ENCODE results near the gene FYTTD1. TPM values are rescaled to one million over a fixed set of nuclear protein-coding genes. Genes with fewer than 3 reads are reported as not detected.

Gene FYTTD1
- total and polyA plus RNA-seq, 2 of the 4 experiments (the other 2 are of a cell fraction) = 20.4 to 50.2 TPM

- no peak for TF ChIP-seq MAZ (IDR thresholded peaks at IDR 0.05; ENCODE audit: borderline replicate concordance, low read depth, low read length)
- no peak for TF ChIP-seq BHLHE40 (IDR thresholded peaks at IDR 0.05; ENCODE audit: low read depth, low read length)
- TF ChIP-seq NFE2L2 (IDR thresholded peaks at IDR 0.05; ENCODE audit: low read depth, low read length) = no peak
- no peak for TF ChIP-seq SMC3 (IDR thresholded peaks at IDR 0.05; ENCODE audit: low read depth, low read length)
- no peak for TF ChIP-seq RFX5 (IDR thresholded peaks at IDR 0.05; ENCODE audit: low read depth, low read length)
- no peak for TF ChIP-seq CEBPB (IDR thresholded peaks at IDR 0.05; ENCODE audit: low read depth, low read length)
- no peak for TF ChIP-seq MAFK (IDR thresholded peaks at IDR 0.05; ENCODE audit: low read depth, low read length)
- no peak for TF ChIP-seq CTCF (conservative IDR thresholded peaks at IDR 0.05; ENCODE audit: low read depth, low read length)
- POLR2A ChIA-PET (ENCODE audit: unreplicated experiment) = no interaction called here
- Histone ChIP-seq H3K9me1 (ENCODE audit: insufficient read depth, low read length) (peaks cover 5% of the 10 kb centered on the region), H2BK5ac (ENCODE audit: low read depth, low read length, poor library complexity, severe bottlenecking) (no peak overlapping the region), H4K91ac (ENCODE audit: insufficient read depth, low read depth, low read length) (no peak overlapping the region), H2AK5ac (ENCODE audit: low read depth, low read length) (no peak overlapping the region), H3K79me1 (ENCODE audit: low read depth in 1 of 2, low read length in 2 of 2) (peaks cover 0 to 26% of the 10 kb centered on the region in 2 experiments), H3K27me3 (ENCODE audit: control insufficient read depth, insufficient read depth, low read length) (no peaks in the 10 kb centered on the region), H3K4me3 (ENCODE audit: insufficient read depth, low read depth, low read length) (no peak overlapping the region), H4K20me1 (ENCODE audit: insufficient read depth, low read length) (peaks cover 34% of the 10 kb centered on the region), H4K8ac (ENCODE audit: low read depth in 2 of 2, low read length in 2 of 2) (0 out of 4 replicates have a peak overlapping the region, but pooled peaks of 1 of the 2 experiments have one; percentile 66), H4K5ac (ENCODE audit: low read depth, low read length) (no peak overlapping the region), H2BK20ac (ENCODE audit: low read depth, low read length) (no peak overlapping the region), H2BK15ac (ENCODE audit: low read depth, low read length) (no peak overlapping the region), H3K56ac (ENCODE audit: extremely low read depth, insufficient read depth, low read length) (no peak overlapping the region), H2AFZ (replicated peaks; ENCODE audit: low read length, poor library complexity) (no peak overlapping the region), H2BK120ac (ENCODE audit: low read depth, low read length) (no peak overlapping the region), H3K4me2 (ENCODE audit: low read depth, low read length) (no peak overlapping the region), H3K18ac (ENCODE audit: low read depth, low read length) (no peak overlapping the region), H3K9ac (ENCODE audit: low read depth, low read length) (no peak overlapping the region), H3K14ac (replicated peaks; ENCODE audit: low read depth, low read length) (no peak overlapping the region), H3K4me1 (ENCODE audit: control insufficient read depth, insufficient read depth, low read length) (peaks cover 4% of the 10 kb centered on the region), H3K4ac (ENCODE audit: low read depth, low read length) (no peak overlapping the region), H2AK9ac (replicated peaks; ENCODE audit: low read depth, low read length, poor library complexity) (no peak overlapping the region), H3K27ac (ENCODE audit: insufficient read depth, low read length) (no peak overlapping the region), H3K9me3 (ENCODE audit: control insufficient read depth, insufficient read depth, low read length) (no peaks in the 10 kb centered on the region), H3K23ac (ENCODE audit: low read depth, low read length) (no peak overlapping the region), H3K36me3 (ENCODE audit: control insufficient read depth, insufficient read depth, low read length) (no peaks in the 10 kb centered on the region)
- CTCF ChIA-PET = interaction anchor here (0.6 kb wide), 1 partner anchor 14 kb away, joined by 3 read pairs; no protein-coding TSS in a partner anchor
- intact Hi-C loops (cut with micrococcal nuclease) = no loop called here
- BruUV-seq (replicated peaks) = no TSS peak
- in situ Hi-C loops (cut with MboI; ENCODE audit: low sequenced_read_pairs) = no loop called here
- dilution Hi-C loops (cut with HindIII; ENCODE audit: low sequenced_read_pairs, unreplicated experiment) = no loop called here
- ATAC-seq (ENCODE audit: low read depth) (no peak), DNase-seq (no peak)
- no CpG with 5 or more reads among the region's 1 CpG for WGBS, 2 experiments (ENCODE audit: extremely low coverage in 2 of 2, insufficient read length in 1 of 2)
Measured at GRCh38 chr3:197790033-197790432, 40.4 kb downstream of the FYTTD1 start.
